OCI-LY7 (cell line): ENCODE measurements around the gene TM9SF3. TPM values are rescaled to one million over a fixed set of nuclear protein-coding genes. Genes with fewer than 3 reads are reported as not detected.

Source experiments
- BruUV-seq: library from RNA; stranded (reverse); fragments of 400-500 nt; replicated peaks from 2 replicates; lab custom pipeline; 2021; lab: Mats Ljungman, UMichigan
- CTCF ChIA-PET: fragments of 300-600 bp; sonication (Branson Sonifier 250); formaldehyde crosslinking; loops from one replicate; lab custom pipeline; 2022; ENCODE audit warnings: antibody characterized with exemption; ENCODE audit not compliant: unreplicated experiment; lab: Charles Lee
- POLR2A ChIA-PET: fragments of 300-600 bp; sonication (Branson Sonifier 250); formaldehyde crosslinking; loops from one replicate; lab custom pipeline; 2022; ENCODE audit warnings: antibody characterized with exemption; lab: Charles Lee
- DNase-seq: peaks from one replicate; pipeline ENCODE4 v3.0.0-alpha.2; 2015; ENCODE audit warnings: low spot score
- H2AFZ ChIP-seq: fragments of 200-600 bp; sonication (generic), shearing (Covaris generic); 2 replicates; pipeline ENCODE4 v1.6.1; 2014; ENCODE audit warnings: mild to moderate bottlenecking, antibody characterized with exemption, low read length, moderate library complexity
- H3K27ac ChIP-seq: fragments of 200-600 bp; sonication (generic); 2 replicates; pipeline ENCODE4 v1.5.1; 2014; ENCODE audit warnings: mixed run types, low read depth, mild to moderate bottlenecking, moderate library complexity, low read length, inconsistent platforms; ENCODE audit not compliant: poor library complexity, severe bottlenecking
- H3K36me3 ChIP-seq: fragments of 200-600 bp; sonication (generic); 2 replicates; pipeline ENCODE4 v1.6.1; 2014; ENCODE audit warnings: mild to moderate bottlenecking, antibody characterized with exemption, low read length, moderate library complexity, mixed read lengths; ENCODE audit not compliant: insufficient read depth
- H3K4me1 ChIP-seq: fragments of 200-600 bp; sonication (generic); 2 replicates; pipeline ENCODE4 v1.5.1; 2014; ENCODE audit warnings: mild to moderate bottlenecking, low read length; ENCODE audit not compliant: insufficient read depth, poor library complexity, severe bottlenecking
- H3K4me2 ChIP-seq: fragments of 200-600 bp; sonication (generic); 2 replicates; pipeline ENCODE4 v1.6.1; 2014; ENCODE audit warnings: mild to moderate bottlenecking, low read length
- H3K4me3 ChIP-seq: fragments of 200-600 bp; sonication (generic); 2 replicates; pipeline ENCODE4 v1.5.1; 2014; ENCODE audit warnings: mild to moderate bottlenecking, low read depth, low read length; ENCODE audit not compliant: poor library complexity, severe bottlenecking
- H3K79me2 ChIP-seq: fragments of 200-600 bp; sonication (generic); 2 replicates; pipeline ENCODE4 v1.6.1; 2016; ENCODE audit warnings: low read depth, mild to moderate bottlenecking, low read length, moderate library complexity, mixed read lengths; ENCODE audit not compliant: insufficient read depth
- H3K9me2 ChIP-seq: fragments of 200-600 bp; sonication (generic); 2 replicates; pipeline ENCODE4 v1.6.1; 2016; ENCODE audit warnings: mild to moderate bottlenecking, low read length, mixed read lengths; ENCODE audit not compliant: insufficient read depth
- H3K9me3 ChIP-seq: fragments of 200-600 bp; sonication (generic); 2 replicates; pipeline ENCODE4 v1.6.1; 2014; ENCODE audit warnings: mild to moderate bottlenecking, mixed run types, low read length, mixed read lengths
- H4K20me1 ChIP-seq: fragments of 200-600 bp; sonication (generic); 2 replicates; pipeline ENCODE4 v1.6.1; 2014; ENCODE audit warnings: mild to moderate bottlenecking, antibody characterized with exemption, low read length, moderate library complexity, mixed read lengths; ENCODE audit not compliant: insufficient read depth
- CTCF ChIP-seq: fragments of 200-600 bp; sonication (generic); conservative IDR thresholded peaks from 2 replicates; pipeline ENCODE4 v1.5.1; 2014; ENCODE audit warnings: mild to moderate bottlenecking, antibody characterized with exemption, low read length, moderate library complexity, mixed read lengths
- EZH2phosphoT487 ChIP-seq: fragments of 200-600 bp; sonication (generic); IDR thresholded peaks from 2 replicates; pipeline ENCODE4 v1.6.1; 2018; ENCODE audit warnings: low read depth, borderline replicate concordance, mild to moderate bottlenecking, mixed run types, antibody characterized with exemption, low read length, moderate library complexity, mixed read lengths
- intact Hi-C: fragments of 100-400 bp; cut with micrococcal nuclease; formaldehyde crosslinking; loops from one replicate; pipeline ENCODE4 v1.10.0; 2022; ENCODE audit not compliant: unreplicated experiment
- total RNA-seq, 2 experiments: library from RNA; depleted of rRNA in 1 of 2; stranded (reverse); fragments of >200 nt in 1 of 2; shearing (Covaris generic) in 1 of 2; gene quantifications; 2 replicates each; pipeline ENCODE4 v1.2.3, GENCODE V29; 2014 to 2022

The TM9SF3 gene
- total RNA-seq, 2 experiments from 2014 or later = 23.0 to 88.8 TPM

- no peaks in the 10 kb centered on the region; the same call in 1 of the 2 replicates for H4K20me1 ChIP-seq
- H3K79me2 ChIP-seq = no peaks in the 10 kb centered on the region
- no peaks in the 10 kb centered on the region for H3K9me2 ChIP-seq
- no peak for TF ChIP-seq EZH2phosphoT487
- TF ChIP-seq CTCF = no peak
- peak overlapping the region; percentile 95 for H3K4me2 ChIP-seq
- ChIA-PET CTCF (interaction anchor here (0.6 kb wide), 1 partner anchor 118 kb away, joined by 6 read pairs; no protein-coding TSS in a partner anchor), POLR2A (interaction anchor here (0.6 to 1.5 kb wide), 2 partner anchors 21 to 540 kb away, joined by 3 read pairs; no protein-coding TSS in a partner anchor)
- no peaks in the 10 kb centered on the region for H3K9me3 ChIP-seq
- intact Hi-C loops = loop anchor here (2.0 to 10.0 kb wide), 2 partner anchors 138 to 232 kb away; no protein-coding TSS in a partner anchor
- H3K27ac ChIP-seq = no peak overlapping the region
- peak overlapping the region; percentile 56; the same call in 1 of the 2 replicates for H2AFZ ChIP-seq
- peak; percentile 30 for DNase-seq
- peak overlapping the region; percentile 69 for H3K4me3 ChIP-seq
- peaks cover 19% of the 10 kb centered on the region for H3K4me1 ChIP-seq
- H3K36me3 ChIP-seq = no peaks in the 10 kb centered on the region
- no TSS peak for BruUV-seq
Measured at GRCh38 chr10:96512524-96513304, 74.1 kb downstream of the TM9SF3 start.

DNA sequence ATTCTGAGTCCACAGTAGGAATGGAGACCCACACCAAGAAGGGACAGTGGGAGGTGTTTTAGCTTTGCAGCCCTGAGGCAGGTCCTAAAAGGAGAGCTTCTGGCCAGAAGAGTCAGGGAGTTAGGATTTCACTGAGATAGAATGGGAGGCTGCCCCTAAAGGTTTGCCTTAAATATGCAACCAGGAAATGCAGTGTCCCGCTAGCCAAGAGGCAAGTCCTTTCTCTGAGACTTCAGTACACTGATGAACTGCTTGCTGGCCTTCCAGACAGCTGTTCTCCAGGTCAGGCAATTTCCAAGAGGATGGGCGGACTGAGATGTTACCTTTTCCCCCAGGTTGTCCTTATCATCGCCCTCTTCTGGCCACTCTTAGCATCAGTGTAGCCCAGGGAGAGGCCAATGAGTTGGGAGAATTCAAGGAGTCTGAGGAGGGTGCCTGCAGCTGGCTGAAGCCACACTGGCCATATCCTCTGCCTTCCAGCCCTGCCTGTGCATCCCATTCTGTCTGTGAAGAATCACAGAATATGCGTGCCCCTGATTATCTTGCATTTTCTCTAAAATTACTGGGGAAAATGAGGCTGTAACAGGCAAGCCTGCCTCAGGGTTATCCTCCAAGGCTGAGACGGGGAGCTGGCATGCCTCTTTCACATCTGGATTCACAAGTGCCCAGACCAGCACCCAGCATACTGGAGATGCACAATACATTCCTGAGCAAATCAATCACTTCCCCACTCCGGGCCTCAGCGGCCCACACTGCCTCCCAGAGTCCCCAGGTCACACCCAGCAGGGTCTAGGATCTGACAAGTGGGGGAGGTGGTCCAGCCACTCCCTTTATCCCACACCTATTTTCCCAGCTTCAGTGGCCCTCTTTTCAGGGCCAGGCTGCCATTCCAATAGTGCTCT, 75.5 kb downstream of the TM9SF3 start:
- BruUV-seq = no TSS peak

More for the DNA sequence above, 75.5 kb downstream of the TM9SF3 start:
- Histone ChIP-seq H3K4me1 (peaks cover 19% of the 10 kb centered on the region), H3K79me2 (no peaks in the 10 kb centered on the region), H3K4me3 (no peak overlapping the region), H3K9me2 (no peaks in the 10 kb centered on the region), H4K20me1 (no peaks in the 10 kb centered on the region; the same call in 1 of the 2 replicates), H3K4me2 (no peak overlapping the region), H3K36me3 (no peaks in the 10 kb centered on the region), H2AFZ (no peak overlapping the region), H3K9me3 (no peaks in the 10 kb centered on the region), H3K27ac (no peak overlapping the region)
- intact Hi-C loops = loop anchor here (2.0 to 10.0 kb wide), 2 partner anchors 114 to 234 kb away; no protein-coding TSS in a partner anchor
- ChIA-PET POLR2A (no interaction called here), CTCF (no interaction called here)
- peak; percentile 58 for DNase-seq
- TF ChIP-seq CTCF (peak; percentile 83), EZH2phosphoT487 (no peak)
